Measurements from ENCODE around the gene CDC45. TPM values are rescaled to one million over a fixed set of nuclear protein-coding genes. Genes with fewer than 3 reads are reported as not detected.
A peak's percentile ranks its signal among the peaks of the same experiment; 100 is the strongest.

Gene CDC45
- total RNA-seq, 2 experiments from 2014 or later = 90.2 to 94.3 TPM

GRCh38 chr22:19449422-19449767 lies 30.3 kb upstream of the CDC45 start:
- Mint-ChIP-seq H3K4me3 (peak overlapping the region; percentile 22), H3K27ac (peak overlapping the region; percentile 42), H3K9me3 (ENCODE audit: insufficient read depth) (no peaks in the 10 kb centered on the region), H3K27me3 (ENCODE audit: low read depth) (no peaks in the 10 kb centered on the region), H3K36me3 (ENCODE audit: low read depth) (peaks cover 55% of the 10 kb centered on the region), H3K4me1 (ENCODE audit: low read depth) (peaks cover 33% of the 10 kb centered on the region)
- no peak for DNase-seq
- ChIA-PET CTCF (interaction anchor here (1.1 kb wide), 1 partner anchor 270 kb away, joined by 4 read pairs; no protein-coding TSS in a partner anchor), POLR2A (no interaction called here)
- no peak for ATAC-seq

- POLR2A ChIA-PET = interaction anchor here (0.6 to 1.4 kb wide), 2 partner anchors 14 to 19 kb away, joined by 3 to 4 read pairs; partner anchors contain the start of gene HIRA
- Mint-ChIP-seq H3K27ac (peak overlapping the region; percentile 8), H3K9me3 (ENCODE audit: insufficient read depth) (no peaks in the 10 kb centered on the region), H3K4me1 (ENCODE audit: low read depth) (peaks cover 24% of the 10 kb centered on the region), H3K4me3 (no peak overlapping the region), H3K36me3 (ENCODE audit: low read depth) (peaks cover 61% of the 10 kb centered on the region), H3K27me3 (ENCODE audit: low read depth) (no peaks in the 10 kb centered on the region)
- DNase-seq = no peak
- no peak for ATAC-seq
- CTCF ChIA-PET = interaction anchor here (0.9 to 1.5 kb wide), 7 partner anchors 11 to 271 kb away, joined by 3 to 7 read pairs (median 3); partner anchors contain the start of genes CDC45, HIRA and UFD1
Measured at GRCh38 chr22:19450363-19451175, 29.2 kb upstream of the CDC45 start.

GRCh38 chr22:19451570-19451969 lies 28.1 kb upstream of the CDC45 start:
- no peak overlapping the region for H3K4me3 Mint-ChIP-seq
- H3K9me3 Mint-ChIP-seq (ENCODE audit: insufficient read depth) = no peaks in the 10 kb centered on the region
- H3K4me1 Mint-ChIP-seq (ENCODE audit: low read depth) = peaks cover 19% of the 10 kb centered on the region
- peaks cover 62% of the 10 kb centered on the region for H3K36me3 Mint-ChIP-seq (ENCODE audit: low read depth)
- CTCF ChIA-PET = interaction anchor here (0.9 to 1.5 kb wide), 4 partner anchors 10 to 179 kb away, joined by 3 to 5 read pairs (median 3); partner anchors contain the start of genes CDC45 and UFD1
- DNase-seq = no peak
- POLR2A ChIA-PET = interaction anchor here (1.4 kb wide), 1 partner anchor 20 kb away, joined by 4 read pairs; the partner anchor contains the start of gene HIRA
- ATAC-seq = no peak
- H3K27ac Mint-ChIP-seq = no peak overlapping the region
- H3K27me3 Mint-ChIP-seq (ENCODE audit: low read depth) = no peaks in the 10 kb centered on the region

GRCh38 chr22:19453718-19454117 lies 26.0 kb upstream of the CDC45 start:
- Mint-ChIP-seq H3K27ac (no peak overlapping the region), H3K27me3 (ENCODE audit: low read depth) (no peaks in the 10 kb centered on the region), H3K4me3 (no peak overlapping the region), H3K9me3 (ENCODE audit: insufficient read depth) (no peaks in the 10 kb centered on the region), H3K4me1 (ENCODE audit: low read depth) (peaks cover 8% of the 10 kb centered on the region), H3K36me3 (ENCODE audit: low read depth) (peaks cover 66% of the 10 kb centered on the region)
- ChIA-PET CTCF (no interaction called here), POLR2A (no interaction called here)
- ATAC-seq (no peak), DNase-seq (no peak)

GRCh38 chr22:19454156-19454555 lies 25.6 kb upstream of the CDC45 start:
- Mint-ChIP-seq H3K4me1 (ENCODE audit: low read depth) (peaks cover 4% of the 10 kb centered on the region), H3K36me3 (ENCODE audit: low read depth) (peaks cover 66% of the 10 kb centered on the region), H3K9me3 (ENCODE audit: insufficient read depth) (no peaks in the 10 kb centered on the region), H3K4me3 (no peak overlapping the region), H3K27ac (no peak overlapping the region), H3K27me3 (ENCODE audit: low read depth) (no peaks in the 10 kb centered on the region)
- CTCF ChIA-PET = no interaction called here
- DNase-seq = no peak
- no peak for ATAC-seq
- POLR2A ChIA-PET = no interaction called here

GRCh38 chr22:19455033-19455432 lies 24.7 kb upstream of the CDC45 start:
- H3K4me3 Mint-ChIP-seq = no peak overlapping the region
- POLR2A ChIA-PET = no interaction called here
- no peaks in the 10 kb centered on the region for H3K4me1 Mint-ChIP-seq (ENCODE audit: low read depth)
- no peaks in the 10 kb centered on the region for H3K27me3 Mint-ChIP-seq (ENCODE audit: low read depth)
- H3K27ac Mint-ChIP-seq = no peak overlapping the region
- DNase-seq (no peak), ATAC-seq (no peak)
- peaks cover 64% of the 10 kb centered on the region for H3K36me3 Mint-ChIP-seq (ENCODE audit: low read depth)
- CTCF ChIA-PET = no interaction called here
- no peaks in the 10 kb centered on the region for H3K9me3 Mint-ChIP-seq (ENCODE audit: insufficient read depth)

GRCh38 chr22:19455585-19456370 lies 23.9 kb upstream of the CDC45 start:
- Mint-ChIP-seq H3K4me3 (no peak overlapping the region), H3K27me3 (ENCODE audit: low read depth) (no peaks in the 10 kb centered on the region), H3K27ac (peak overlapping the region; percentile 63), H3K9me3 (ENCODE audit: insufficient read depth) (no peaks in the 10 kb centered on the region), H3K4me1 (ENCODE audit: low read depth) (no peaks in the 10 kb centered on the region), H3K36me3 (ENCODE audit: low read depth) (peaks cover 59% of the 10 kb centered on the region)
- CTCF ChIA-PET = no interaction called here
- ATAC-seq = no peak
- no peak for DNase-seq
- POLR2A ChIA-PET = interaction anchor here (0.6 kb wide), 1 partner anchor 22 kb away, joined by 4 read pairs; no protein-coding TSS in a partner anchor

GRCh38 chr22:19456541-19456940 lies 23.2 kb upstream of the CDC45 start:
- H3K4me3 Mint-ChIP-seq = no peak overlapping the region
- H3K4me1 Mint-ChIP-seq (ENCODE audit: low read depth) = no peaks in the 10 kb centered on the region
- ChIA-PET CTCF (no interaction called here), POLR2A (no interaction called here)
- H3K9me3 Mint-ChIP-seq (ENCODE audit: insufficient read depth) = no peaks in the 10 kb centered on the region
- peaks cover 58% of the 10 kb centered on the region for H3K36me3 Mint-ChIP-seq (ENCODE audit: low read depth)
- no peak overlapping the region for H3K27ac Mint-ChIP-seq
- DNase-seq (no peak), ATAC-seq (no peak)
- H3K27me3 Mint-ChIP-seq (ENCODE audit: low read depth) = no peaks in the 10 kb centered on the region

- ATAC-seq (no peak), DNase-seq (no peak)
- POLR2A ChIA-PET = no interaction called here
- CTCF ChIA-PET = interaction anchor here (1.0 kb wide), 1 partner anchor 19 kb away, joined by 3 read pairs; no protein-coding TSS in a partner anchor
- Mint-ChIP-seq H3K4me1 (ENCODE audit: low read depth) (no peaks in the 10 kb centered on the region), H3K36me3 (ENCODE audit: low read depth) (peaks cover 52% of the 10 kb centered on the region), H3K27me3 (ENCODE audit: low read depth) (no peaks in the 10 kb centered on the region), H3K9me3 (ENCODE audit: insufficient read depth) (no peaks in the 10 kb centered on the region), H3K4me3 (no peak overlapping the region), H3K27ac (no peak overlapping the region)
Measured at GRCh38 chr22:19457828-19458428, 21.8 kb upstream of the CDC45 start.

- H3K27ac Mint-ChIP-seq = no peak overlapping the region
- peaks cover 40% of the 10 kb centered on the region for H3K36me3 Mint-ChIP-seq (ENCODE audit: low read depth)
- ChIA-PET CTCF (no interaction called here), POLR2A (no interaction called here)
- H3K4me1 Mint-ChIP-seq (ENCODE audit: low read depth) = peaks cover 7% of the 10 kb centered on the region
- H3K9me3 Mint-ChIP-seq (ENCODE audit: insufficient read depth) = no peaks in the 10 kb centered on the region
- H3K4me3 Mint-ChIP-seq = no peak overlapping the region
- DNase-seq = no peak
- ATAC-seq = no peak
- H3K27me3 Mint-ChIP-seq (ENCODE audit: low read depth) = no peaks in the 10 kb centered on the region
Measured at GRCh38 chr22:19460036-19460435, 19.7 kb upstream of the CDC45 start.

GRCh38 chr22:19461506-19461905 lies 18.2 kb upstream of the CDC45 start:
- Mint-ChIP-seq H3K27ac (no peak overlapping the region), H3K9me3 (ENCODE audit: insufficient read depth) (no peaks in the 10 kb centered on the region), H3K27me3 (ENCODE audit: low read depth) (no peaks in the 10 kb centered on the region), H3K36me3 (ENCODE audit: low read depth) (peaks cover 38% of the 10 kb centered on the region), H3K4me3 (no peak overlapping the region), H3K4me1 (ENCODE audit: low read depth) (peaks cover 12% of the 10 kb centered on the region)
- ATAC-seq (no peak), DNase-seq (no peak)
- CTCF ChIA-PET = interaction anchor here (1.3 to 2.9 kb wide), 2 partner anchors 11 to 169 kb away, joined by 3 to 12 read pairs; no protein-coding TSS in a partner anchor
- POLR2A ChIA-PET = no interaction called here

Measured in activated CD8-positive, alpha-beta T cell treated with anti-CD3 and anti-CD28 coated beads, Interleukin-2, amount 10 ng/mL, durations not matched to agents 7 days and 5 days (primary cell).